Lung (tissue), 12 donors: ENCODE data around the gene TBCK. TPM values are rescaled to one million over a fixed set of nuclear protein-coding genes. Genes with fewer than 3 reads are reported as not detected.
A peak's percentile ranks its signal among the peaks of the same experiment; 100 is the strongest.

ENCODE experiments used
- ATAC-seq: fragments of 200-7000 bp; cut with Tn5 transposase; one replicate; pipeline ENCODE4 v1.9.1; 2020; ENCODE audit warnings: moderate number of reproducible peaks; ENCODE audit not compliant: insufficient read depth, low FRiP score
- DNase-seq, 3 donors: peaks; one replicate each; pipeline ENCODE4 v3.0.0-alpha.2; 2013 to 2017
- H3K27ac ChIP-seq, 2 donors: one replicate each; pipeline ENCODE4 v1.5.1; 2013; ENCODE audit warnings: mild to moderate bottlenecking in 2 of 2, moderate library complexity in 2 of 2, control low read depth in 1 of 2, inconsistent platforms in 1 of 2, low read depth in 1 of 2, low read length in 1 of 2
- H3K27me3 ChIP-seq, 3 donors: one replicate each; pipeline ENCODE4 v1.5.1; 2013; ENCODE audit warnings: low read length in 2 of 3; ENCODE audit not compliant: control insufficient read depth in 3 of 3, insufficient read depth in 3 of 3
- H3K36me3 ChIP-seq, 4 donors: one replicate each; pipeline ENCODE4 v1.5.1; 2013; ENCODE audit warnings: low read length in 4 of 4, mild to moderate bottlenecking in 1 of 4, moderate library complexity in 1 of 4; ENCODE audit not compliant: control insufficient read depth in 4 of 4, insufficient read depth in 4 of 4
- H3K4me1 ChIP-seq, 5 donors: one replicate each; pipeline ENCODE4 v1.5.1; 2013; ENCODE audit warnings: low read length in 5 of 5, mild to moderate bottlenecking in 2 of 5, moderate library complexity in 1 of 5; ENCODE audit not compliant: control insufficient read depth in 5 of 5, insufficient read depth in 5 of 5
- H3K4me3 ChIP-seq: one replicate; pipeline ENCODE4 v1.5.1; 2013; ENCODE audit warnings: mild to moderate bottlenecking, control low read depth, moderate library complexity
- H3K9ac ChIP-seq, 2 donors: one replicate each; pipeline ENCODE4 v1.5.1; 2013; ENCODE audit warnings: low read length in 2 of 2, control low read depth in 1 of 2; ENCODE audit not compliant: insufficient read depth in 1 of 2
- H3K9me3 ChIP-seq, 4 donors: one replicate each; pipeline ENCODE4 v1.5.1; 2013; ENCODE audit warnings: low read length in 3 of 4, mild to moderate bottlenecking in 1 of 4, moderate library complexity in 1 of 4; ENCODE audit not compliant: control insufficient read depth in 4 of 4, insufficient read depth in 3 of 4
- WGBS, 2 donors: extraction: QIAGEN DNeasy Blood & Tissue Kit; methylation state at CpG; one replicate each; pipeline ENCODE4 v1.1.7; 2013; 5-methylcytosine and 5-hydroxymethylcytosine counted together
- polyA plus RNA-seq, 2 donors: library from polyadenylated mRNA; stranded (reverse); fragments of 200-250 nt; gene quantifications; one replicate each; pipeline ENCODE4 v1.2.1, GENCODE V29; 2013
- total RNA-seq, 2 donors: library from RNA; depleted of rRNA in 1 of 2; stranded (reverse); fragments of >200 nt in 1 of 2; gene quantifications; one replicate each; pipeline ENCODE4 v1.2.1, GENCODE V29; 2014 to 2021
- TF ChIP-seq, protein P1 (sequence below): IDR thresholded peaks from 2 replicates; pipeline ENCODE4 v1.5.1; 2012; ENCODE audit warnings: mild to moderate bottlenecking; ENCODE audit errors: control extremely low read depth, extremely low read depth
- donor health status: control.
- donor health status: control.
- donor health status: Bipolar disorder and iron deficiency.
- donor health status: healthy.
- donor health status: DM: yes; HTN: yes; CAD: no.

TBCK gene
- total and polyA plus RNA-seq, 4 donors: 6.7 to 71.2 (median 18.6) TPM

DNA sequence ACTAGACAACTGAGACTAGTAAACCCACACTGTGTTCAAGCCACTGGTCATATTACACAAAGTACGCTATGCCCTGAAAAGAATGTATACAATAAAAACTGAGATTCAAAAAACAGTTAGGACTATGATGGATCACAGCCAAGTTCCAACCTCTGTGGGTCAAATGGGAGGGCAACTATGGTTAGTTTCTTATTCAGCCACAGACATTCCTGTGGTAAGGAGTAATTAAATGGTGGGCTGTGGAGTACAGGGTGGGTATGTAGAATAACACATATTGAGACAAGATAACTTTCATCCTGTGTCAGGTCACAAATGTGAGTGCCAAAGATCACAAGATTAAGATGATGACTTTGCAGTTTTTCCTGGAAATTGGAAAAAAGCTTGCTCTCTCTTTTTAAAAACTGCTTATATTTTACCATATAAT is 253.5 kb downstream of the TBCK start:
- WGBS, 2 donors: 62 to 72% methylated on average over 1 of the region's 1 CpG
- Histone ChIP-seq H3K9ac (no peak overlapping the region), H3K4me3 (no peak overlapping the region), H3K27ac (no peak overlapping the region), H3K36me3 (peaks cover 0 to 5% (median 0%) of the 10 kb centered on the region in 4 donors), H3K27me3 (no peaks in the 10 kb centered on the region), H3K9me3 (no peaks in the 10 kb centered on the region), H3K4me1 (peaks cover 0 to 7% (median 0%) of the 10 kb centered on the region in 5 donors)
- TF ChIP-seq, protein P1, sequence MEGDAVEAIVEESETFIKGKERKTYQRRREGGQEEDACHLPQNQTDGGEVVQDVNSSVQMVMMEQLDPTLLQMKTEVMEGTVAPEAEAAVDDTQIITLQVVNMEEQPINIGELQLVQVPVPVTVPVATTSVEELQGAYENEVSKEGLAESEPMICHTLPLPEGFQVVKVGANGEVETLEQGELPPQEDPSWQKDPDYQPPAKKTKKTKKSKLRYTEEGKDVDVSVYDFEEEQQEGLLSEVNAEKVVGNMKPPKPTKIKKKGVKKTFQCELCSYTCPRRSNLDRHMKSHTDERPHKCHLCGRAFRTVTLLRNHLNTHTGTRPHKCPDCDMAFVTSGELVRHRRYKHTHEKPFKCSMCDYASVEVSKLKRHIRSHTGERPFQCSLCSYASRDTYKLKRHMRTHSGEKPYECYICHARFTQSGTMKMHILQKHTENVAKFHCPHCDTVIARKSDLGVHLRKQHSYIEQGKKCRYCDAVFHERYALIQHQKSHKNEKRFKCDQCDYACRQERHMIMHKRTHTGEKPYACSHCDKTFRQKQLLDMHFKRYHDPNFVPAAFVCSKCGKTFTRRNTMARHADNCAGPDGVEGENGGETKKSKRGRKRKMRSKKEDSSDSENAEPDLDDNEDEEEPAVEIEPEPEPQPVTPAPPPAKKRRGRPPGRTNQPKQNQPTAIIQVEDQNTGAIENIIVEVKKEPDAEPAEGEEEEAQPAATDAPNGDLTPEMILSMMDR: no peak
- ATAC-seq (no peak), DNase-seq (peak in 2 of 3 donors; percentile 41 to 47)

DNA sequence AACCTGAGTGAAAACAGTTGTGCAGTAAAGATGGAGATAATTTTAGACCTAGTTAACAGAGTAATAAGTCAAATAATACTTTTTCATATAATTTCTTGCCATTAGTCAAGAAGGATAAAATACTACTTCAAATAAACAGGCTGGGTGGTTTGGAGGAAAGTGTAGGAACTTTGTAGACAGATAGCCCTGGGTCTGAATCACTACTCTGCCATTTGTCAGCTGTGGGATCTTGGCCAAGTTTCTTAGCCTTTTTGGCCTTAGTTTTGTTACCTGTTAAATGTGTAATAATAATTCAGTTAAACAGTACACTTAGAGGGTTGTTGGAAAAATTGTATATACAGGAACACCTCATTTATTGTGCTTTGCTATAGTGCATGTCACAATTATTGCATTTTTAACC is 257.1 kb downstream of the TBCK start:
- Histone ChIP-seq H3K27me3 (no peaks in the 10 kb centered on the region), H3K36me3 (peaks cover 0 to 5% (median 0%) of the 10 kb centered on the region in 4 donors), H3K27ac (no peak overlapping the region), H3K4me3 (no peak overlapping the region), H3K9me3 (no peaks in the 10 kb centered on the region), H3K4me1 (peaks cover 0 to 7% (median 0%) of the 10 kb centered on the region in 5 donors), H3K9ac (no peak overlapping the region)
- ATAC-seq (no peak), DNase-seq (no peak)
- TF ChIP-seq, protein P1: no peak

DNA sequence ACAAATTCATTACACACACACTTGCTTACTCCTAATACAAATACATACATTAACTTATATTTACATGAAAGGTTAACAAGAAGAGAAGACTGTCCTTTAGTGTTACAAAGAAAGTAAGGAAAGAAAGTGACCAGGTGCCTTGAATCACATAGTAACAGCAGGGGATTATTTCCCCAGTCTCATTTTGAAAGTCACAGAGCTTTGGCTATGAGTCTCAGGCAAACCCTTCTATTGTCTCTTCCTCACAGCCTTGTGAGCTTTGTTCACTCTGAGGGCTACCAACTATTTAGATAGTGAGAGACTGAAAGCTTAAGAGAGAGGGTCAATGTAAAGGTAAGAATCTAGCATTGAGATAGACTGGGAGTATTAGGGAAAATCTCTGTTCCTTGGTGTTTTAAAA is 259.1 kb downstream of the TBCK start:
- no peaks in the 10 kb centered on the region for H3K9me3 ChIP-seq
- no peak overlapping the region for H3K27ac ChIP-seq

More for the DNA sequence above, 259.1 kb downstream of the TBCK start:
- Histone ChIP-seq H3K4me1 (no peaks in the 10 kb centered on the region), H3K27me3 (no peaks in the 10 kb centered on the region), H3K9ac (no peak overlapping the region), H3K36me3 (peaks cover 0 to 5% (median 0%) of the 10 kb centered on the region in 4 donors), H3K4me3 (no peak overlapping the region)
- TF ChIP-seq, protein P1: no peak
- ATAC-seq (no peak), DNase-seq (no peak)
